K562 (cell line): ENCODE data around the gene SRI. TPM values are rescaled to one million over a fixed set of nuclear protein-coding genes. Genes with fewer than 3 reads are reported as not detected.
"Not testable (repeated sequence)": the region's sequence is repeated elsewhere in the genome, so short reads cannot be mapped to it uniquely, and the experiment has no call there.

Experiments used
- ATAC-seq: fragments of 200-7000 bp; cut with Tn5 transposase; 3 replicates; pipeline ENCODE4 v1.9.1; 2020; ENCODE audit warnings: moderate library complexity
- BruUV-seq: library from RNA; stranded (reverse); fragments of 400-500 nt; replicated peaks from 2 replicates; lab custom pipeline; 2021; lab: Mats Ljungman, UMichigan
- CTCF ChIA-PET: fragments of 300-600 bp; formaldehyde crosslinking; extraction: SDS; loops from one replicate; lab custom pipeline; 2021; ENCODE audit warnings: low intra/inter-chr PET ratio; lab: Yijun Ruan, JAX
- POLR2A ChIA-PET: fragments of 300-600, 350-650 bp; sonication (Branson Sonifier 250); formaldehyde crosslinking; extraction: SDS; loops from one replicate; lab custom pipeline; 2021; ENCODE audit warnings: antibody characterized with exemption, inconsistent platforms; lab: Yijun Ruan, JAX
- DNase-seq, 4 experiments: peaks; one replicate each; pipeline versions ENCODE4 v3.0.0 to v3.0.0-alpha.2; 2011 to 2018; ENCODE audit warnings: low spot score in 3 of 4, mixed read lengths in 3 of 4; ENCODE audit errors: extremely low read depth in 1 of 4
- FAIRE-seq: peaks from 2 replicates; lab custom pipeline; 2011; peaks lifted over from hg19 to GRCh38; lab: Jason Lieb, UNC
- H2AFZ ChIP-seq: 2 replicates; pipeline ENCODE4 v1.6.0; 2011; ENCODE audit warnings: low read depth, low read length, control low read depth, inconsistent platforms
- H3K27ac ChIP-seq: fragments of 200-600 bp; 3 replicates; pipeline ENCODE4 v1.8.0; 2011; ENCODE audit warnings: low read depth, mild to moderate bottlenecking, control low read depth, inconsistent platforms, low read length, moderate library complexity, mixed read lengths; ENCODE audit errors: extremely low read depth
- H3K27me3 ChIP-seq, 2 experiments: fragments of 300-600 bp in 1 of 2; 2 replicates in 1 of 2; 3 replicates in 1 of 2; pipeline versions ENCODE4 v1.6.0 to v1.8.0; 2011; ENCODE audit warnings: inconsistent platforms in 2 of 2, low read length in 2 of 2, mild to moderate bottlenecking in 1 of 2, mixed read lengths in 1 of 2, moderate library complexity in 1 of 2; ENCODE audit not compliant: control insufficient read depth in 2 of 2, insufficient read depth in 2 of 2
- H3K36me3 ChIP-seq: fragments of 300-600 bp; 3 replicates; pipeline ENCODE4 v1.8.0; 2011; ENCODE audit warnings: mild to moderate bottlenecking, low read length, inconsistent platforms; ENCODE audit not compliant: control insufficient read depth, insufficient read depth
- H3K4me1 ChIP-seq, 2 experiments: fragments of 200-600 bp in 1 of 2; replicated peaks in 1 of 2; 2 replicates in 1 of 2; 3 replicates in 1 of 2; pipeline versions ENCODE4 v1.5.1 to v1.8.0; 2011; ENCODE audit warnings: inconsistent platforms in 2 of 2, low read length in 2 of 2, mild to moderate bottlenecking in 1 of 2, mixed read lengths in 1 of 2, moderate library complexity in 1 of 2; ENCODE audit not compliant: control insufficient read depth in 2 of 2, insufficient read depth in 2 of 2
- H3K4me2 ChIP-seq: 2 replicates; pipeline ENCODE4 v1.6.1; 2011; ENCODE audit warnings: low read length, control low read depth, inconsistent platforms, mixed read lengths; ENCODE audit not compliant: insufficient read depth
- H3K4me3 ChIP-seq: fragments of 200-600 bp; sonication (generic), shearing (Covaris generic); 2 replicates; pipeline ENCODE4 v1.5.1; 2016; ENCODE audit warnings: control low read depth, inconsistent platforms
- H3K79me2 ChIP-seq: fragments of 200-600 bp; 3 replicates; pipeline ENCODE4 v1.8.0; 2011; ENCODE audit warnings: low read length, inconsistent platforms; ENCODE audit not compliant: control insufficient read depth, insufficient read depth
- H3K9ac ChIP-seq, 2 experiments: 2 replicates each; pipeline versions ENCODE4 v1.6.0 to v1.6.1; 2011; ENCODE audit warnings: low read depth in 2 of 2, low read length in 2 of 2, control low read depth in 1 of 2, inconsistent platforms in 1 of 2, mild to moderate bottlenecking in 1 of 2, mixed read lengths in 1 of 2; ENCODE audit not compliant: insufficient read depth in 1 of 2
- H3K9me1 ChIP-seq: one replicate; pipeline ENCODE4 v1.6.0; 2011; ENCODE audit warnings: inconsistent platforms, mild to moderate bottlenecking, low read length, moderate library complexity; ENCODE audit not compliant: control insufficient read depth, insufficient read depth
- H3K9me3 ChIP-seq: replicated peaks from 2 replicates; pipeline ENCODE4 v1.5.1; 2011; ENCODE audit warnings: low read depth, low read length, inconsistent platforms; ENCODE audit not compliant: control insufficient read depth, insufficient read depth
- H4K20me1 ChIP-seq: replicated peaks from 2 replicates; pipeline ENCODE4 v1.6.1; 2011; ENCODE audit warnings: low read length, inconsistent platforms, mixed read lengths; ENCODE audit not compliant: control insufficient read depth, insufficient read depth
- CCAR2 ChIP-seq: fragments of 200-400 bp; formaldehyde crosslinking; IDR thresholded peaks from 2 replicates; pipeline ENCODE4 v1.6.1; 2017; ENCODE audit warnings: mild to moderate bottlenecking, low read depth, low read length
- HDAC1 ChIP-seq, 2 experiments: fragments of 450-650 bp; IDR thresholded peaks; 2 replicates each; pipeline ENCODE4 v1.6.1; 2016 to 2017; ENCODE audit warnings: inconsistent platforms in 1 of 2, mild to moderate bottlenecking in 1 of 2, moderate library complexity in 1 of 2
- KLF1 ChIP-seq: fragments of 450-650 bp; IDR thresholded peaks from 2 replicates; pipeline ENCODE4 v1.6.1; 2016; ENCODE audit warnings: missing genetic modification characterization, missing compliant biosample characterization
- NFATC3 ChIP-seq: fragments of 450-650 bp; IDR thresholded peaks from 2 replicates; pipeline ENCODE4 v1.6.1; 2017; ENCODE audit warnings: mild to moderate bottlenecking
- OTX1 ChIP-seq: fragments of 450-650 bp; formaldehyde crosslinking; IDR thresholded peaks from 2 replicates; pipeline ENCODE4 v1.4.0; 2022; ENCODE audit warnings: mild to moderate bottlenecking
- ZBTB1 ChIP-seq: sonication (generic); formaldehyde crosslinking; IDR thresholded peaks from 2 replicates; pipeline ENCODE4 v1.8.1; 2023; ENCODE audit warnings: missing genetic modification reagents, low read depth, mild to moderate bottlenecking, borderline replicate concordance
- ZKSCAN1 ChIP-seq: fragments of 150-350 bp; IDR thresholded peaks from 2 replicates; pipeline ENCODE4 v1.6.1; 2016; ENCODE audit warnings: low read depth, low read length
- ZNF143 ChIP-seq: sonication (generic); formaldehyde crosslinking; IDR thresholded peaks from 2 replicates; pipeline ENCODE4 v1.9.0; 2022; ENCODE audit warnings: mild to moderate bottlenecking, missing genetic modification reagents
- ZNF57 ChIP-seq: fragments of 450-650 bp; formaldehyde crosslinking; IDR thresholded peaks from 2 replicates; pipeline ENCODE4 v1.4.0; 2020; ENCODE audit warnings: mild to moderate bottlenecking, moderate library complexity
- ZNF583 ChIP-seq: fragments of 250-450 bp; sonication (Bioruptor Pico); IDR thresholded peaks from 2 replicates; pipeline ENCODE4 v1.4.0; 2020
- WGBS: fragments of 100-300 bp; shearing (Covaris generic); methylation state at CpG from one replicate; pipeline ENCODE4 v1.1.6; 2016; ENCODE audit warnings: low coverage, mixed read lengths; ENCODE audit not compliant: insufficient coverage; ENCODE audit errors: missing lambda C conversion rate; 5-methylcytosine and 5-hydroxymethylcytosine counted together
- in situ Hi-C: fragments of 300-500 bp; cut with MboI; formaldehyde crosslinking; loops from 4 replicates; pipeline ENCODE4 v1.15.0; 2018; ENCODE audit warnings: inconsistent platforms, mixed read lengths
- intact Hi-C: fragments of 100-400 bp; cut with micrococcal nuclease; formaldehyde crosslinking; loops from 2 replicates; pipeline ENCODE4 v1.14.2; 2022
- polyA plus RNA-seq, 8 experiments: library from polyadenylated mRNA; depleted of rRNA in 4 of 8; stranded (reverse) in 5 of 8; unstranded in 3 of 8; fragments of >200 nt; fragmentation: Nextera tagmentation in 2 of 8; fragmentation: Illumina TruSeq in 1 of 8; extraction: Ambion mirVana in 2 of 8; extraction: Trizol in 1 of 8; gene quantifications; 2 replicates each; pipeline versions ENCODE4 v1.2.1 to v1.2.3, GENCODE V29; 2011 to 2014; ENCODE audit warnings: inconsistent platforms in 1 of 8, missing spikeins in 1 of 8
- total RNA-seq, 7 experiments: library from RNA; depleted of rRNA in 6 of 7; stranded (reverse); fragments of >200 nt in 6 of 7; fragmentation: Illumina TruSeq in 2 of 7; extraction: Trizol in 2 of 7; gene quantifications; 2 replicates each; pipeline versions ENCODE4 v1.2.1 to v1.2.3, GENCODE V29; 2011 to 2021; ENCODE audit warnings: low replicate concordance in 1 of 7
- TF ChIP-seq, protein P1 (sequence below): fragments of 250-450 bp; sonication (Bioruptor Pico); IDR thresholded peaks from 2 replicates; pipeline ENCODE4 v1.8.0; 2021; ENCODE audit warnings: borderline replicate concordance, mild to moderate bottlenecking, moderate library complexity; ENCODE audit not compliant: poor library complexity, severe bottlenecking

The SRI gene
- total and polyA plus RNA-seq, 9 of the 15 experiments (the other 6 are each of a cell fraction or from before 2014, with no cell fraction given): 56.4 to 158 (median 119) TPM

DNA sequence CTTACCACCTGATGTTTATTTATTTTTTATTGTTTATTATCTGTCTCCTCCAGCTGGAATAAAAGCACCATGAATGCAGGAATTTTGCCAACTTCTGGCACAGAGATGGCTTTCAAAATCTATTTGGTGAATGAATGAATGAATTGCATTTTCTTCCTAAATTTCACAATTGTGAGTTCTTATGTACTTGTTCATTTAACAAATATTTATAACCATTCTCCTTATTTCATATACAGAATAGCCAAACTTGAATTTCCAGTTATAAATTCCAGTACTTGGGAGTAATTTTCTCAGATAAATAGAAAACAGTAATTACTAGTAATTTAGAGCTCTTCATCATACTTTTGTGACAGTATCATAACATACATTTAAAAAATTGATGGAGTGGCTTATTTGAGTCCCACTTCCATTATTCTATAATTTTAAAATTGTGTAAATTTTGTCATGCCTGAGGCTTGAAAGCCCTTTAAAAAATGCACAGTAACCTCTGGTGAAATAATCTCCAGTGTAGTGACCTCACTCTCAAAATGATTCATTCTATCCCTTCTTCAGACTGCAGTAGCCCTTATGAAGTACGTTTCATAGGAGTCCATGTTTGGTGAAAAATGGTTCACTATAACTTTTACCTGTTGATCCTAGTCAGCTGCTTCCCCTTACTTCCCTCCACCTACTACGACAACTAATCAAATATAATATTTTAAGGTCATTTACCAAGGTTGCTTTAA, 40.0 kb upstream of the SRI start (continued):
- TF ChIP-seq HDAC1 (IDR thresholded peaks at IDR 0.05): no peak
- no peak for TF ChIP-seq ZKSCAN1

DNA sequence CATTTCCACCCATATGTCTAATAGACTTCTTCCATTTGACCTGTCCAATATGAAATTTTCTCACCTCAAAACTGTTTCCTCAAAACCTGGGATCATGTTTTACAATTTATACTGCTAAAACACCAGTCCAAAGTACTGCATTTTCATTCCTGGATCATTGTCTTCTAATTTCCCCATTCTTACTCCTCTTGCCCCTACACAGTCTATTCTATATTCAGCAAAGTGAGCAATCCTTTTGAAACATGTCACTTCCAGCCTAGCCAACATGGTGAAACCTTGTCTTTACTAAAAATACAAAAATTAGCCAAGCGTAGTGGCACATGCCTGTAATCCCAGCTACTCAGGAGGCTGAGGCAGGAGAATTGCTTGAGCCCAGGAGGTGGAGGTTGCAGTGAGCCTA, 38.5 kb upstream of the SRI start:
- ATAC-seq, BruUV-seq, FAIRE-seq, H3K9ac ChIP-seq, H2AFZ ChIP-seq, H3K9me3 ChIP-seq, intact Hi-C loops, H3K79me2 ChIP-seq, DNase-seq, H3K4me2 ChIP-seq, in situ Hi-C loops, H3K27ac ChIP-seq, H3K4me1 ChIP-seq, H4K20me1 ChIP-seq, H3K27me3 ChIP-seq, H3K36me3 ChIP-seq, H3K4me3 ChIP-seq, CTCF ChIA-PET, H3K9me1 ChIP-seq: not testable (repeated sequence)
- POLR2A ChIA-PET: interaction anchor here (1.0 kb wide), 1 partner anchor 1936 kb away, joined by 3 read pairs; no protein-coding TSS in a partner anchor
- 0% methylated on average over 1 of the region's 1 CpG for WGBS

DNA sequence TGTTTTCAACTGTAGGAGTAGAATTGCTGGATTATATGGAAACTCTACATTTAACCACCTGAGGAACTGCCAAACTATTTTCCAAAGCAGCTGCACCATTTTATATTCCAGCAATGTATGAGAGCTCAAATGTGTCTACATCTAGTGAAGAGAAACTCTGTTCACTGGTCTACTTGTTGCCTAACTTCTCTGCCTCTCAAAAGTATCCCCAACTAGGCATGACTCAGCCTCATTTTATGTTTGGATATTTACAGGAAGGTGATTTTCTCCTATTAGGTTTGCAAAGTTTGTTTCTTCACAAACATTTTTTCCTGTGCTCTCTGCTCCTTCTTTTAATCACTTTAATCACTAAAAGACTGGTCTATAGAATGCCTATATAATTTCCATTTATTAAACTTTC, 37.1 kb upstream of the SRI start:
- no peaks in the 10 kb centered on the region for H4K20me1 ChIP-seq
- H3K4me2 ChIP-seq: no peak overlapping the region
- H3K9me1 ChIP-seq: no peaks in the 10 kb centered on the region
- no peaks in the 10 kb centered on the region for H3K4me1 ChIP-seq
- H2AFZ ChIP-seq: no peak overlapping the region
- no peaks in the 10 kb centered on the region; the same call in 1 of the 2 replicates for H3K9me3 ChIP-seq
- H3K79me2 ChIP-seq: no peaks in the 10 kb centered on the region
- intact Hi-C loops: no loop called here
- ChIA-PET CTCF (no interaction called here), POLR2A (interaction anchor here (0.8 kb wide), 1 partner anchor 1995 kb away, joined by 3 read pairs; no protein-coding TSS in a partner anchor)
- H3K27me3 ChIP-seq: no peaks in the 10 kb centered on the region
- in situ Hi-C loops: no loop called here
- H3K27ac ChIP-seq: no peak overlapping the region
- DNase-seq (no peak), FAIRE-seq (no peak), ATAC-seq (no peak)
- no peak overlapping the region for H3K9ac ChIP-seq
- BruUV-seq: no TSS peak
- TF ChIP-seq ZNF143 (CRISPR knock-in tag): no peak
- TF ChIP-seq ZNF583 (CRISPR knock-in tag): no peak
- TF ChIP-seq, protein P1, sequence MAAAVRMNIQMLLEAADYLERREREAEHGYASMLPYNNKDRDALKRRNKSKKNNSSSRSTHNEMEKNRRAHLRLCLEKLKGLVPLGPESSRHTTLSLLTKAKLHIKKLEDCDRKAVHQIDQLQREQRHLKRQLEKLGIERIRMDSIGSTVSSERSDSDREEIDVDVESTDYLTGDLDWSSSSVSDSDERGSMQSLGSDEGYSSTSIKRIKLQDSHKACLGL (CRISPR knock-in tag): no peak
- TF ChIP-seq OTX1: no peak
- TF ChIP-seq CCAR2: no peak
- no peak for TF ChIP-seq NFATC3
- no peak for TF ChIP-seq KLF1 (tag)
- no peak for TF ChIP-seq ZNF57
- no peak for TF ChIP-seq ZBTB1 (CRISPR knock-in tag)
- no peak overlapping the region for H3K4me3 ChIP-seq
- no peaks in the 10 kb centered on the region for H3K36me3 ChIP-seq
